OCI-LY1 (cell line): ENCODE results near the gene ADAMTS15.

ENCODE experiments used
- CTCF ChIP-seq: fragments of 200-600 bp; sonication (generic), shearing (Covaris generic); IDR thresholded peaks from 2 replicates; pipeline ENCODE4 v1.5.1; 2017; ENCODE audit warnings: mild to moderate bottlenecking, antibody characterized with exemption, low read length, moderate library complexity, mixed read lengths
- EZH2 ChIP-seq: fragments of 200-600 bp; sonication (generic), shearing (Covaris generic); IDR thresholded peaks from 2 replicates; pipeline ENCODE4 v1.8.0; 2017; ENCODE audit warnings: borderline replicate concordance, mixed run types, mild to moderate bottlenecking, antibody characterized with exemption, low read length, moderate library complexity, mixed read lengths

- no peak for TF ChIP-seq CTCF
- no peak for TF ChIP-seq EZH2
These were observed 75.2 kb downstream of the ADAMTS15 start for GRCh38 chr11:130523609-130524008.
